Retina (tissue), 1 donor: ENCODE data around the gene KCNG3.
"Not testable (repeated sequence)": the region's sequence is repeated elsewhere in the genome, so short reads cannot be mapped to it uniquely, and the experiment has no call there.

Experiments
- DNase-seq: peaks from one replicate; pipeline ENCODE4 v3.0.0-alpha.2; 2016

KCNG3 gene

GRCh38 chr2:42425697-42426096 lies 68.1 kb downstream of the KCNG3 start:
- no peak for DNase-seq

- DNase-seq: no peak
Observed at GRCh38 chr2:42424033-42424432, 69.7 kb downstream of the KCNG3 start.

GRCh38 chr2:42421601-42422239 lies 72.1 kb downstream of the KCNG3 start:
- no peak for DNase-seq

DNA sequence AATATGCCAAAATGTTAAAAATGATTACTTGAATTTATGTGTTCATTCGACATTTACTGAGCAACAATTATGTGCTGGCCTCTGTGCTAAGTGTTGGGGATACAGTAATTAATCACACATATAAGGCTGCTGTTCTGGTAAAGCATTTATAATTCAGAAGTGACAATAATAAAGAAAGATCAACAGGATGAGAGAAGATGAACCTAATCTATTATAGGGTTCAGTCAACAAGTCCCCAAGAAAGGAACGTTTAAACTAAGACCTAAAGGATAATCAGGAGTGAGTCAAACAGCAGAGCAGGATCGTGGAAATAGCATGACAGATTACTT lies 72.7 kb downstream of the KCNG3 start:
- DNase-seq: no peak

DNA sequence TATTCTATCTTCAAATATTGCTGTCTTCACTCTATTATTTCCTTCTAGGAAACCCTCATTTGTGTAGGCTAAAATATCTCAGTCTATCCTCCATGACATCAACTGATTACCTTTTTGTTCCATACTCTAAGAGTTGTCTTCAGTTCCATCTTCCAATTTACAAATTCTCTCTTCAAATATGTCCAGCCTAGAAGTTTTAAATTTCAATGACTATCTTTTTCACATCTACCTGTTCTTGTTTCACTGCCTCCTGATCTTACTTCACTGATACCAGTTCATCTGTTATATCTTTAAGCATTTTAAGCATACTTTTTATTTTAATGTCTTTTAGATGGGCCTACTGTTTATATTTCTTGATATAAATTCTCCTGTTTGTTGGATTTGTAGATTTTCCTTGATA lies 79.1 kb downstream of the KCNG3 start:
- DNase-seq: no peak

GRCh38 chr2:42414158-42414557 lies 79.6 kb downstream of the KCNG3 start:
- DNase-seq: no peak

GRCh38 chr2:42410742-42411514 lies 82.9 kb downstream of the KCNG3 start:
- DNase-seq: no peak

GRCh38 chr2:42408009-42408408 lies 85.8 kb downstream of the KCNG3 start:
- no peak for DNase-seq

- no peak for DNase-seq
Observed at GRCh38 chr2:42407476-42407875, 86.3 kb downstream of the KCNG3 start.

DNA sequence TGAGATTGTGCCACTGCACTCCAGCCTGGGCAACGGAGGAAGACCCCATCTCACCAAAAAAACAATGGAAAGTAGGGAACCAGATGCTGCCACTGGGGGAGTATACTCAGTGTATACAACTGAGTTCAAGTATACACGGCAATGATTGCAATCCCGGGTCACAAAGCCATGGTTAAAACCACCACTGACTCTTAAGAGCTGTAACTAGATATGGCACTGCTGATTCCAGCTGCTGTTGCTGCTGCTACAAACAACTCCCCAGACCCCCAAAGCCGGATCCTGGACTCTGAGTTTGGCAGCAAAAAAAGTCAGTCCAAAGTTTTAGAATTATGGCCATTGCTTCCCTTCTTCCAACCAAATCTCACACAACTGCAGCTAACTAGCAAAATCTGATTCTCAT lies 89.1 kb downstream of the KCNG3 start:
- no peak for DNase-seq

DNA sequence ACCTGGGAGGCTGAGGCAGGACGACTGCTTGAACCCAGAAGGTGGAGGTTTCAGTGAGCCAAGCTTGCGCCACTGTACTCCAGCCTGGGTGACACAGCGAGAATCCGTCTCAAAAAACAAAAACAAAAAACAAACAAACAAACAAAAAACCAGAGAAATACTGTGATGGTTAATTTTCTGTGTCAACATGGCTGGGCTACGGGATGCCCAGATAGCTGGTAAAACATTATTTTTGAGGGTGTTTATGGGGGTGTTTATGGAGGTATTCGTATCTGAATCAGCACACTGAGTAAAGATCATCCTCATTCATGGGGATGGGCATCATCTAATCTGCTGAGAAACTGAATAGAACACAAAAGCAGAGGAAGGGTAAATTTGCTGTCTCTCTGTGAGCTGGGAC lies 92.0 kb downstream of the KCNG3 start:
- DNase-seq: no peak

GRCh38 chr2:42398052-42398451 lies 95.7 kb downstream of the KCNG3 start:
- DNase-seq: not testable (repeated sequence)

- not testable (repeated sequence) for DNase-seq
Observed at GRCh38 chr2:42393320-42393719, 100.5 kb downstream of the KCNG3 start.

GRCh38 chr2:42392191-42392590 lies 101.6 kb downstream of the KCNG3 start:
- no peak for DNase-seq
